OCI-LY1 (cell line): ENCODE data around the gene NOG.

Experiments
- H2AFZ ChIP-seq: fragments of 200-600 bp; sonication (generic), shearing (Covaris generic); 2 replicates; pipeline ENCODE4 v1.6.0; 2014; ENCODE audit warnings: antibody characterized with exemption, mild to moderate bottlenecking, low read length
- H3F3A ChIP-seq: fragments of 200-600 bp; sonication (generic), shearing (Covaris generic); 2 replicates; pipeline ENCODE4 v1.6.0; 2014; ENCODE audit warnings: mild to moderate bottlenecking, antibody characterized with exemption, low read length, moderate library complexity; ENCODE audit not compliant: insufficient read depth
- H3K27ac ChIP-seq: fragments of 200-600 bp; sonication (generic); 2 replicates; pipeline ENCODE4 v1.5.1; 2014; ENCODE audit warnings: low read length, mixed run types, mild to moderate bottlenecking, low read depth; ENCODE audit not compliant: poor library complexity, severe bottlenecking
- H3K27me3 ChIP-seq: fragments of 200-600 bp; sonication (generic); 2 replicates; pipeline ENCODE4 v1.6.0; 2014; ENCODE audit warnings: antibody characterized with exemption, mild to moderate bottlenecking, low read length, moderate library complexity; ENCODE audit not compliant: insufficient read depth
- H3K36me3 ChIP-seq: fragments of 200-600 bp; sonication (generic); 2 replicates; pipeline ENCODE4 v1.6.1; 2014; ENCODE audit warnings: mild to moderate bottlenecking, antibody characterized with exemption, low read length, moderate library complexity, mixed read lengths; ENCODE audit not compliant: insufficient read depth
- H3K4me1 ChIP-seq: fragments of 200-600 bp; sonication (generic); 2 replicates; pipeline ENCODE4 v1.5.1; 2014; ENCODE audit warnings: mild to moderate bottlenecking, low read length, moderate library complexity; ENCODE audit not compliant: insufficient read depth, severe bottlenecking
- H3K4me2 ChIP-seq: fragments of 200-600 bp; sonication (generic), shearing (Covaris generic); 2 replicates; pipeline ENCODE4 v1.6.1; 2014; ENCODE audit warnings: low read length
- H3K4me3 ChIP-seq: fragments of 200-600 bp; sonication (generic); 2 replicates; pipeline ENCODE4 v1.5.1; 2014; ENCODE audit warnings: low read length, low read depth, mild to moderate bottlenecking, mixed read lengths; ENCODE audit not compliant: poor library complexity, severe bottlenecking
- H3K79me2 ChIP-seq: fragments of 200-600 bp; shearing (Covaris generic); 2 replicates; pipeline ENCODE4 v1.6.1; 2016; ENCODE audit warnings: mixed run types, low read length, mixed read lengths; ENCODE audit not compliant: insufficient read depth
- H3K9ac ChIP-seq: fragments of 200-600 bp; sonication (generic), shearing (Covaris generic); 2 replicates; pipeline ENCODE4 v1.6.1; 2014; ENCODE audit warnings: mild to moderate bottlenecking, low read length, mixed read lengths
- H3K9me2 ChIP-seq: fragments of 200-600 bp; sonication (generic), shearing (Covaris generic); 2 replicates; pipeline ENCODE4 v1.6.1; 2014; ENCODE audit warnings: low read depth, mild to moderate bottlenecking, low read length, mixed read lengths
- H3K9me3 ChIP-seq: fragments of 200-600 bp; shearing (Covaris generic); 2 replicates; pipeline ENCODE4 v1.6.1; 2014; ENCODE audit warnings: low read length, mixed read lengths
- H4K20me1 ChIP-seq: fragments of 200-600 bp; sonication (generic), shearing (Covaris generic); 2 replicates; pipeline ENCODE4 v1.6.0; 2016; ENCODE audit warnings: mild to moderate bottlenecking, low read length; ENCODE audit not compliant: insufficient read depth
- CTCF ChIP-seq: fragments of 200-600 bp; sonication (generic), shearing (Covaris generic); IDR thresholded peaks from 2 replicates; pipeline ENCODE4 v1.5.1; 2017; ENCODE audit warnings: mild to moderate bottlenecking, antibody characterized with exemption, low read length, moderate library complexity, mixed read lengths
- EZH2 ChIP-seq: fragments of 200-600 bp; sonication (generic), shearing (Covaris generic); IDR thresholded peaks from 2 replicates; pipeline ENCODE4 v1.8.0; 2017; ENCODE audit warnings: borderline replicate concordance, mixed run types, mild to moderate bottlenecking, antibody characterized with exemption, low read length, moderate library complexity, mixed read lengths

Gene NOG

GRCh38 chr17:56635641-56636040, 42.1 kb downstream of the NOG start:
- Histone ChIP-seq H3K36me3 (no peaks in the 10 kb centered on the region), H3K27me3 (no peaks in the 10 kb centered on the region), H4K20me1 (no peaks in the 10 kb centered on the region), H2AFZ (no peak overlapping the region), H3K9me3 (no peaks in the 10 kb centered on the region), H3K4me3 (no peak overlapping the region), H3F3A (no peaks in the 10 kb centered on the region), H3K9me2 (no peaks in the 10 kb centered on the region), H3K4me2 (no peak overlapping the region), H3K27ac (no peak overlapping the region), H3K79me2 (no peaks in the 10 kb centered on the region), H3K9ac (no peak overlapping the region), H3K4me1 (no peaks in the 10 kb centered on the region)
- TF ChIP-seq EZH2 (no peak), CTCF (no peak)

- no peak overlapping the region for H3K4me2 ChIP-seq
These were observed 42.8 kb downstream of the NOG start for GRCh38 chr17:56636265-56636664.

GRCh38 chr17:56637254-56637653, 43.8 kb downstream of the NOG start:
- Histone ChIP-seq H3K4me2 (no peak overlapping the region), H3K27me3 (no peaks in the 10 kb centered on the region), H4K20me1 (no peaks in the 10 kb centered on the region), H3K36me3 (no peaks in the 10 kb centered on the region), H3K9ac (no peak overlapping the region), H3F3A (no peaks in the 10 kb centered on the region), H3K9me2 (no peaks in the 10 kb centered on the region), H3K27ac (no peak overlapping the region), H3K79me2 (no peaks in the 10 kb centered on the region), H3K4me1 (no peaks in the 10 kb centered on the region), H3K9me3 (no peaks in the 10 kb centered on the region), H2AFZ (no peak overlapping the region), H3K4me3 (no peak overlapping the region)
- TF ChIP-seq CTCF, result no peak

More at GRCh38 chr17:56636265-56636664, 42.8 kb downstream of the NOG start:
- Histone ChIP-seq H3K9me3 (no peaks in the 10 kb centered on the region), H3K27ac (no peak overlapping the region), H3F3A (no peaks in the 10 kb centered on the region), H2AFZ (no peak overlapping the region), H3K79me2 (no peaks in the 10 kb centered on the region), H3K4me3 (no peak overlapping the region), H4K20me1 (no peaks in the 10 kb centered on the region), H3K9ac (no peak overlapping the region), H3K36me3 (no peaks in the 10 kb centered on the region), H3K4me1 (no peaks in the 10 kb centered on the region), H3K9me2 (no peaks in the 10 kb centered on the region), H3K27me3 (no peaks in the 10 kb centered on the region)
- TF ChIP-seq CTCF (no peak), EZH2 (no peak)
